Measurements from ENCODE around the gene AMFR. TPM values are rescaled to one million over a fixed set of nuclear protein-coding genes. Genes with fewer than 3 reads are reported as not detected.
"Not testable (repeated sequence)": the region's sequence is repeated elsewhere in the genome, so short reads cannot be mapped to it uniquely, and the experiment has no call there.

Gene AMFR
- total RNA-seq, 4 donors from 2014 or later: 81.5 to 190 (median 112) TPM

DNA sequence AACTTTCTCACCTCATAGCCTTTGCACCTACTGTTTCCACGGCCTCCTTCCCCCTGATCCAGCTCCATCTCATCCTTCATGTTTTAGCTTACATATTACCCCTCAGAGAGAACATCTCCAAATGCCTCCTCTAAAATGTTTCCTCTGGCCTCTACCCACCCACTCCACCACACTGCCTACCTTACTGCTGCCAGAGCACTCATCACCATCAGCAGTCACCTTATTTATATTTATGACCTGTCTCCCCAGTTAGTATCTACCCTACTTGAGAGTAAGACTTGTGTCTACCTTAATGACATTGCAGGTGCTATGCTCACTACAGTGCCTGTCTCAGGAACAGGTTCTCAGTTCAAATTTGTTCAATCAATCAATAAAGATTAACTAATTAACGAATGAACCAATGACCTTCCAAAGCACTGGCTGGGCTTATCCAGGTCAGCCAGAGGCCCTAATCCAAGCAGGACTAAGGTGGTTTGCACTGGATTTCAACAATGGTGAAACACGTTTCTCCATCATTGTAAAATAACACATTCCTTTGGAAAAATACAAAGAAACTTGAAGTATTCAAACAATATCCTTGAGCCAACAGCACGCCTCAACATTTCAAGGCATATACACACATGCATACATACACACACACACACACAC is 41.1 kb downstream of the AMFR start:
- no peak for DNase-seq
- intact Hi-C loops (cut with DNase I; ENCODE audit: low total_unique reads): no loop called here
- no peak for TF ChIP-seq POLR2A (IDR thresholded peaks at IDR 0.05)
- Histone ChIP-seq H3K27me3 (no peaks in the 10 kb centered on the region), H3K4me3 (no peak overlapping the region), H3K27ac (no peak overlapping the region), H3K4me1 (no peaks in the 10 kb centered on the region), H3K36me3 (no peaks in the 10 kb centered on the region), H3K9me3 (peaks cover 0 to 6% of the 10 kb centered on the region in 2 donors)

DNA sequence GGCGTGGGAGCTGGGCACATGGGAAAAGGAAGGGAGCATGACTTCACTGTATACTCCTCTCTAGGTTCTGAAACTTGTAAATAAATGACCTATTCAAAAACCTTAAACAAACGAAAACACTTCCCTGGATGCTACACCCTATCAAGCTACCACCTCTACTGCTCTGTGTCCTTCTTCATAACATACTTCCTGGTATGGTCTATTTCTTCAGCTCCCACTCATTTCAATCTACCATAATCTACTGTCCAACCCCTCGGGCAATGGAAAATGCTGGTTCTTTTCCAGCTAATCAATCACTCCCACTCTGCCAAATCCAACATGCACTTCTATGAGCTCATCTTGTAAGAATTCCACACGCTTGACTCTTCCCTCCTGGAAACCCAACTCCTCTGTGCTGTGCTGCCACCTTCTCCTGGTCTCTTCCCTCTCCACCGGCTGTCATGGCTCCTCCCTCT is 42.4 kb downstream of the AMFR start:
- no peaks in the 10 kb centered on the region for H3K36me3 ChIP-seq
- no peak overlapping the region for H3K27ac ChIP-seq
- peaks cover 0 to 6% of the 10 kb centered on the region in 2 donors for H3K9me3 ChIP-seq
- intact Hi-C loops (cut with DNase I; ENCODE audit: low total_unique reads): no loop called here
- no peaks in the 10 kb centered on the region for H3K27me3 ChIP-seq
- no peak overlapping the region for H3K4me3 ChIP-seq
- DNase-seq: no peak
- no peak for TF ChIP-seq POLR2A (IDR thresholded peaks at IDR 0.05)
- TF ChIP-seq, protein P1, sequence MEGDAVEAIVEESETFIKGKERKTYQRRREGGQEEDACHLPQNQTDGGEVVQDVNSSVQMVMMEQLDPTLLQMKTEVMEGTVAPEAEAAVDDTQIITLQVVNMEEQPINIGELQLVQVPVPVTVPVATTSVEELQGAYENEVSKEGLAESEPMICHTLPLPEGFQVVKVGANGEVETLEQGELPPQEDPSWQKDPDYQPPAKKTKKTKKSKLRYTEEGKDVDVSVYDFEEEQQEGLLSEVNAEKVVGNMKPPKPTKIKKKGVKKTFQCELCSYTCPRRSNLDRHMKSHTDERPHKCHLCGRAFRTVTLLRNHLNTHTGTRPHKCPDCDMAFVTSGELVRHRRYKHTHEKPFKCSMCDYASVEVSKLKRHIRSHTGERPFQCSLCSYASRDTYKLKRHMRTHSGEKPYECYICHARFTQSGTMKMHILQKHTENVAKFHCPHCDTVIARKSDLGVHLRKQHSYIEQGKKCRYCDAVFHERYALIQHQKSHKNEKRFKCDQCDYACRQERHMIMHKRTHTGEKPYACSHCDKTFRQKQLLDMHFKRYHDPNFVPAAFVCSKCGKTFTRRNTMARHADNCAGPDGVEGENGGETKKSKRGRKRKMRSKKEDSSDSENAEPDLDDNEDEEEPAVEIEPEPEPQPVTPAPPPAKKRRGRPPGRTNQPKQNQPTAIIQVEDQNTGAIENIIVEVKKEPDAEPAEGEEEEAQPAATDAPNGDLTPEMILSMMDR (IDR thresholded peaks at IDR 0.05): no peak
- no peaks in the 10 kb centered on the region for H3K4me1 ChIP-seq

DNA sequence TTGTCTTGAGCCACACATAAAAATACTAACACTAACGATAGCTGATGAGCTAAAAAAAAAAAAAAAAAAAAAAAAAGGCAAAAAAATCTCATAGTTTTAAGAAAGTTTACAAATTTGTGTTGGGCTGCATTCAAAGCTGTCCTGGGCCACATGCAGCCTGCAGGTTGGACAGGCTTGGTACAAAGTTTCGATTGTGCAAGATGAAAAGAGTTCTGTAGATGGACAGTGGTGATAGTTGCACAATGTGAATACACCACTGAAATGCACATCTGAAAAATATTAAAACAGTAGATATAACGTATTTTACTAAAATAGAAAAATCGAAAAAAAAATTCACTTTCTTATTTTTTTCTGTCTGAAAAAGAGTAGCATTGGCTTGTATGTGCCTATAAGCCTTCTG is 42.9 kb downstream of the AMFR start:
- DNase-seq: no peak
- H3K4me3 ChIP-seq: no peak overlapping the region
- intact Hi-C loops (cut with DNase I; ENCODE audit: low total_unique reads): no loop called here
- no peaks in the 10 kb centered on the region for H3K27me3 ChIP-seq
- peaks cover 0 to 6% of the 10 kb centered on the region in 2 donors for H3K9me3 ChIP-seq
- no peak for TF ChIP-seq POLR2A (IDR thresholded peaks at IDR 0.05)
- H3K36me3 ChIP-seq: no peaks in the 10 kb centered on the region
- no peaks in the 10 kb centered on the region for H3K4me1 ChIP-seq
- H3K27ac ChIP-seq: no peak overlapping the region

DNA sequence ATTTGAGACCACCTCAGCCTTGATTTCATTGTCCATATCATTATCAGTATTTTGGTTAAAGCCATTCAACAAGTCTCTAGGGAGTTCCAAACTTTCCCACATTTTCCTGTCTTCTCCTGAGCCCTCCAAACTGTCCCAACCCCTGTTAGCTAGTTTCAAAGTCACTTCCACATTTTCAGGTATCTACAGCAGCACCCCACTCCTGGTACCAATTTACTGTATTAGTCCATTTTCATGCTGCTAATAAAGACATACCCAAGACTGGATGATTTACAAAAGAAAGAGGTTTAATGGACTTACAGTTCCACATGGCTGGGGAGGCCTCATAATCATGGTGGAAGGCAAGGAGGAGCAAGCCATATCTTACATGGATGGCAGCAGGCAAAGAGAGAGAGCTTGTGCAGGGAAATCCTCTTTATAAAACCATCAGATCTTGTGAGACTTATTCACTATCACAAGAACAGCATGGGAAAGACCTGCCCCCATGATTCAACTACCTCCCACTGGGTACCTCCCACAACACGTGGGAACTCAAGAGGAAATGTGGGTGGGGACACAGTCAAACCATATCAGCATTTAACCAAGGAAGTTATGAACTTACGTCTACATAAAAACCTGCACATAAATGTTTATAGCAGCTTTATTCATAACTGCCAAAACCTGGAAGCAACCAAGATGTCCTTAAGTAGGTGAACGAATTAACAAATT is 44.4 kb downstream of the AMFR start:
- intact Hi-C loops (cut with DNase I; ENCODE audit: low total_unique reads); DNase-seq; H3K9me3 ChIP-seq; H3K4me3 ChIP-seq; H3K27ac ChIP-seq; H3K36me3 ChIP-seq; H3K4me1 ChIP-seq; H3K27me3 ChIP-seq: not testable (repeated sequence)

DNA sequence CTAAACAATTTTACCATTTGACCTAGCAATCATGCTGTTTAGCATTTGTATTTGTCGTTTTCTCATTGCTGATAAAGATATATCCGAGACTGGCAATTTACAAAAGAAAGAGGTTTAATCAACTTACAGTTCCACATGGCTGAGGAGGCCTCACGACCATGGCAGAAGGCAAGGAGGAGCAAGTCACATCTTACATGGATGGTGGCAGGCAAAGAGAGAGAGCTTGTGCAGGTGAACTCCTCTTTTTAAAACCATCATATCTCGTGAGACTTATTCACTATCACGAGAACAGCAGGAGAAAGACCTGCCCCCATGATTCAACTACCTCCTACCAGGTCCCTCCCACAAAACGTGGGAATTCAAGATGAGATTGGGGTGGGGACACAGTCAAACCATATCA is 46.3 kb downstream of the AMFR start:
- intact Hi-C loops (cut with DNase I; ENCODE audit: low total_unique reads); H3K36me3 ChIP-seq; H3K4me3 ChIP-seq; DNase-seq; H3K9me3 ChIP-seq; H3K27ac ChIP-seq; H3K4me1 ChIP-seq; H3K27me3 ChIP-seq: not testable (repeated sequence)

DNA sequence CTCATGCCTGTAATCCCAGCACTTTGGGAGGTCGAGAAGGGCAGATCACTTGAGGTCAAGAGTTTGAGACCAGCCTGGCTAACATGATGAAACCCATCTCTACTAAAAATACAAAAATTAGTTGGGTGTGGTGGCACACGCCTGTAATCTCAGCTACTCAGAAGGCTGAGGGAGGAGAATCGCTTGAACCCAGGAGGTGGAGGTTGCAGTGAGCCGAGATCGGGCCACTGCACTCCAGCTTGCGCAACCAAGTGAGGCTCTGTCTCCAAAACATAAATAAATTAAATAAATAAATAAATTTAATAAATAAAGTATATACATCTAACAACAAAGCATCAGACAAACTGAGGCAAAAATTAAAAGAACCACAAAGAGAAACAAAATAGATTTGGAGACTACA is 49.6 kb downstream of the AMFR start:
- intact Hi-C loops (cut with DNase I; ENCODE audit: low total_unique reads); H3K27me3 ChIP-seq; H3K27ac ChIP-seq; H3K9me3 ChIP-seq; H3K4me1 ChIP-seq; DNase-seq; H3K4me3 ChIP-seq; H3K36me3 ChIP-seq: not testable (repeated sequence)

DNA sequence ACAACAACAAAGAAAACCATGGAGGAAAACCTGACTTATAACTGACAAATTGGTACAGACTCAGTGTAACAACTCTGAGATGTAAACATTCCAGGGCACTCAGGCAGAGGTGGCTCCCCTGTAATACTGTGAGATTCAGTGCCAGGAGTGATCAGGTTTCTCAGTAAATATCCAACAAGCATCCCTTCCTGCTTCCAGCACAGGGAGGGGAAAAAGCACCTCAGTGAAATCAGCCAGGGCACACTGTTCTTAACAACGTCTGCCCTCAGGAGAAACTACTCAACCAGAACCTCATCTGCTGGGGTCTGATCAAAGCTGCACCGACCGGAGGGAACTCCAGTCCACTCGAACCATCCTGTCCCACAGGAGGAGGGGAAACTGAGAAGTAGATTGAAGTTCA is 52.3 kb downstream of the AMFR start:
- no peak overlapping the region for H3K27ac ChIP-seq
- H3K27me3 ChIP-seq: no peaks in the 10 kb centered on the region
- H3K4me1 ChIP-seq: peaks cover 0 to 7% of the 10 kb centered on the region in 2 donors
- H3K4me3 ChIP-seq: no peak overlapping the region
- intact Hi-C loops (cut with DNase I; ENCODE audit: low total_unique reads): no loop called here
- no peaks in the 10 kb centered on the region for H3K9me3 ChIP-seq
- no peaks in the 10 kb centered on the region for H3K36me3 ChIP-seq
- TF ChIP-seq, protein P1 (IDR thresholded peaks at IDR 0.05): no peak
- no peak for TF ChIP-seq POLR2A (IDR thresholded peaks at IDR 0.05)
- no peak for DNase-seq

All from uterus (tissue), 4 donors.